ENCODE results near the gene B3GALT6. TPM values are rescaled to one million over a fixed set of nuclear protein-coding genes. Genes with fewer than 3 reads are reported as not detected.
A peak's percentile ranks its signal among the peaks of the same experiment; 100 is the strongest.
"Not testable (repeated sequence)": the region's sequence is repeated elsewhere in the genome, so short reads cannot be mapped to it uniquely, and the experiment has no call there.

B3GALT6 gene
- total RNA-seq, result 10 to 100 TPM; 17.6 to 25.5 TPM

DNA sequence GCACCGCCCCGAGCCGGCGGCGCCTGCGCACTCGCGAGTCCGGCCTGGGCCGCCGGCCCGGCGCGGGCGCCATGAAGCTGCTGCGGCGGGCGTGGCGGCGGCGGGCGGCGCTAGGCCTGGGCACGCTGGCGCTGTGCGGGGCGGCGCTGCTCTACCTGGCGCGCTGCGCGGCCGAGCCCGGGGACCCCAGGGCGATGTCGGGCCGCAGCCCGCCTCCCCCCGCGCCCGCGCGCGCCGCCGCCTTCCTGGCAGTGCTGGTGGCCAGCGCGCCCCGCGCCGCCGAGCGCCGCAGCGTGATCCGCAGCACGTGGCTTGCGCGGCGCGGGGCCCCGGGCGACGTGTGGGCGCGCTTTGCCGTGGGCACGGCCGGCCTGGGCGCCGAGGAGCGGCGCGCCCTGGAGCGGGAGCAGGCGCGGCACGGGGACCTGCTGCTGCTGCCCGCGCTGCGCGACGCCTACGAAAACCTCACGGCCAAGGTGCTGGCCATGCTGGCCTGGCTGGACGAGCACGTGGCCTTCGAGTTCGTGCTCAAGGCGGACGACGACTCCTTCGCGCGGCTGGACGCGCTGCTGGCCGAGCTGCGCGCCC is at the start of gene B3GALT6:
TSS of gene B3GALT6 (plus strand) at position 30 of the 588 bp plus-strand sequence. CDS start at position 72, 42 bp downstream.
- peak within 1 kb of the TSS; percentile 91 for H3K4me3 Mint-ChIP-seq
- peak within 1 kb of the TSS; percentile 87 for H3K27ac Mint-ChIP-seq
- no peak for DNase-seq
- H3K27me3 Mint-ChIP-seq, result no peaks in the 10 kb centered on the region
- ATAC-seq, result no peak
- no peaks in the 10 kb centered on the region for H3K9me3 Mint-ChIP-seq (ENCODE audit: low read depth)
- CTCF ChIA-PET, result interaction anchor here (4.8 kb wide), 1 partner anchor 110 kb away, joined by 43 read pairs; no protein-coding TSS in a partner anchor
- H3K4me1 Mint-ChIP-seq, result peaks cover 30% of the 10 kb centered on the region
- peaks cover 22% of the 10 kb centered on the region for H3K36me3 Mint-ChIP-seq

GRCh38 chr1:1182491-1183220 is 49.4 kb upstream of the B3GALT6 start:
- Mint-ChIP-seq H3K36me3 (no peaks in the 10 kb centered on the region), H3K4me1 (no peaks in the 10 kb centered on the region), H3K4me3 (no peak overlapping the region), H3K27me3 (peaks cover 3% of the 10 kb centered on the region), H3K27ac (no peak overlapping the region), H3K9me3 (ENCODE audit: low read depth) (no peaks in the 10 kb centered on the region)
- CTCF ChIA-PET, result no interaction called here
- ATAC-seq, result no peak
- DNase-seq, result no peak

GRCh38 chr1:1183221-1183747 is 48.8 kb upstream of the B3GALT6 start:
- ATAC-seq (no peak), DNase-seq (no peak)
- no peaks in the 10 kb centered on the region for H3K9me3 Mint-ChIP-seq (ENCODE audit: low read depth)
- no peak overlapping the region for H3K4me3 Mint-ChIP-seq
- H3K27me3 Mint-ChIP-seq, result peaks cover 7% of the 10 kb centered on the region
- CTCF ChIA-PET, result no interaction called here
- H3K4me1 Mint-ChIP-seq, result no peaks in the 10 kb centered on the region
- H3K27ac Mint-ChIP-seq, result no peak overlapping the region
- no peaks in the 10 kb centered on the region for H3K36me3 Mint-ChIP-seq

DNA sequence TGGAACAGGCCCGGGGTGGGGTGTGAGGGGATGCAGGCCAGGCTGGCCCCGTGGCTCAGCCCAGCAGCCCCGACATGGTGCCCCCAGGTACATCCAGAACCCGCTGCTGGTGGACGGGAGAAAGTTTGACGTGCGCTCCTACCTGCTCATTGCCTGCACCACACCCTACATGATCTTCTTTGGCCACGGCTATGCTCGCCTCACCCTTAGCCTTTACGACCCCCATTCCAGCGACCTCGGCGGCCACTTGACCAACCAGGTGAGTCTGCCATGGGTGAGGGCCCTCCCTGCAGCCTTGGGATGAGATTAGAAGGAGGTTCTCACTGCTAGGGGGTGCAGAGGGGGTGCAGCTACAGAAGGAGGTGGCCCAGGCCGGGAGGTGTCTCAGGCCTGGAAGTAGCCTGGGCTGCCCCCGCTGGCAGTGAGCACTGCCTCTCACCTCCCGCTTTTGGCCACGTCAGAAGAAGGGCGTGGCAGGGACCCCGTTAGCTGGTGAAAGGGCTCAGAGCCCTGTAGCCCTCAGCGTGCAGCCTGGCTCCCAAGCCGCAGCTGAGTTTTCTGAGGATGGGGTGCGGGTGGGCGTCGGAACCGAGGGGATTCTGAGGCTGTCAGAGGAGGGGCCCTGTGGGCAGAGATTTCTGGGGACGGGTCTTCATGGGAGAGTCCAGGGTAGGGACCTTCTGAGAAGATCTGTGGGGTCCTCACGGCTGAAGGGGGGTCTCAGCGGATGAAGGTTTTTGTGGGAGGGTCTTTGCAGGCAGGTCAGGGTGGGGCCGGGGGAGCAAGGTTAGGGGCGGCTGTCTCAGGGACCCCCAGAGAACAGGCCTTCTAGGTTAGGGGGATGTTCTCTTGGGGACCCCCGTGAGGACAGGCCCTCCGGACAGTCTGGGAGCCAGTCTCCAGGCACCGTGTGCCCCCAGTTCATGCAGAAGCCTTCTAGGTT is 47.9 kb upstream of the B3GALT6 start:
- H3K9me3 Mint-ChIP-seq (ENCODE audit: low read depth), result no peaks in the 10 kb centered on the region
- no peak for ATAC-seq
- H3K27ac Mint-ChIP-seq, result no peak overlapping the region
- no peaks in the 10 kb centered on the region for H3K36me3 Mint-ChIP-seq
- no peak overlapping the region for H3K4me3 Mint-ChIP-seq
- peaks cover 10% of the 10 kb centered on the region for H3K27me3 Mint-ChIP-seq
- no peak for DNase-seq
- no peaks in the 10 kb centered on the region for H3K4me1 Mint-ChIP-seq
- CTCF ChIA-PET, result no interaction called here

DNA sequence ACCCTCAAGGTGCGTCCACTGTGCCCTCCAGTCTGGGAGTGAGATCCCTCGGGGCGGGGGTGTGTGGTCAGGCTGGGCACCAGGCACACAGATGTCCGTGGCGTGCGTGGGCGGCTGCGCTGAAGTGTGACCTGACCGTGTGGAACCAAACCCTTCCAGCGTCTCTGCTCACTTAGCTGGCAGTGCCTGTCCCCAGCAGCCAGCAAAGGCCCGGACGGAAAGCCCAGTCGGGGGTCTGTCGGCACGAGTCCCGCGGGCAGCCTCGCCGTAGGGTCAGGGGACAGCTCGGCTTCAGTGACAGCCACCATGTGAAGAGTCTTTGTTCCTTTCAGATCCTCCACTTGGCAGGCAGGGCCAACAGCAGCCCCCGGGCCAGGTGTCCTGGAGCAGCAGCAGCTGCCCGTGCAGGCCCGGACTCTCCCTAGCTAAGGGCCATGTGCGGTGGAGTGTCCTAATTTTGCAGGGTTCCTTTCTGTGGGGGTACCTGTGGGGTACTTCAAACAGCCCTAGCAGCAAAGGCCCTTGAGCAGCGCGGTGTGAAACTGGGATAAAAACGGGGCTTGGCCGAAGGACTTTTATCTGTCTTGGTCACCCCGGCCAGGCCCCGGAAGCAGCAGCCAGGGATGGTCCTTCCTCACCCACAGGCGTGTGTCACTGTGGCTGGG is 46.8 kb upstream of the B3GALT6 start:
- Mint-ChIP-seq H3K4me1 (no peaks in the 10 kb centered on the region), H3K36me3 (no peaks in the 10 kb centered on the region), H3K27me3 (peaks cover 19% of the 10 kb centered on the region), H3K9me3 (ENCODE audit: low read depth) (no peaks in the 10 kb centered on the region), H3K4me3 (no peak overlapping the region), H3K27ac (no peak overlapping the region)
- ATAC-seq (no peak), DNase-seq (no peak)
- CTCF ChIA-PET, result interaction anchor here (1.7 kb wide), 1 partner anchor 63 kb away, joined by 4 read pairs; no protein-coding TSS in a partner anchor

DNA sequence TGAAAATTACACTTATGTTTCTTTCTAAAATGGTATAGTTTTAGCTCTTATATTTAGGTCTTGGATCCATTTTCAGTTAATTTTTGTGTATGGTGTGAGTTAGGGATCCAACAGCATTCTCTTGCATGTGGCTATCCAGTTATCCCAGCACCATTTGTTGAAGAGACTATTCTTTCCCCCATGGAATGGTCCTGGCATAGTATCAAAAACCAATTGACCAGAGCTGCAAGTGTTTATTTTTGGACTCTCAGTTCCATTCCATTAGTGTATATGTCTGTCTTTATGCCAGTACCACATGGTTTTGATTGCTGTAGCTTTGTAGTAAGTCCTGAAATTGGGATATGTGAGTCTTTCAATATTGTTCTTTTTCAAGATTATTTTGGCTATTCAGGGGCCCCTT is 44.1 kb upstream of the B3GALT6 start:
- no peak for ATAC-seq
- no peak for DNase-seq
- Mint-ChIP-seq H3K9me3 (ENCODE audit: low read depth) (no peaks in the 10 kb centered on the region), H3K4me3 (no peak overlapping the region), H3K27ac (no peak overlapping the region), H3K4me1 (no peaks in the 10 kb centered on the region), H3K27me3 (peaks cover 23% of the 10 kb centered on the region), H3K36me3 (peaks cover 3% of the 10 kb centered on the region)
- CTCF ChIA-PET, result interaction anchor here (1.1 to 1.2 kb wide), 2 partner anchors 12 to 66 kb away, joined by 4 to 7 read pairs; no protein-coding TSS in a partner anchor

DNA sequence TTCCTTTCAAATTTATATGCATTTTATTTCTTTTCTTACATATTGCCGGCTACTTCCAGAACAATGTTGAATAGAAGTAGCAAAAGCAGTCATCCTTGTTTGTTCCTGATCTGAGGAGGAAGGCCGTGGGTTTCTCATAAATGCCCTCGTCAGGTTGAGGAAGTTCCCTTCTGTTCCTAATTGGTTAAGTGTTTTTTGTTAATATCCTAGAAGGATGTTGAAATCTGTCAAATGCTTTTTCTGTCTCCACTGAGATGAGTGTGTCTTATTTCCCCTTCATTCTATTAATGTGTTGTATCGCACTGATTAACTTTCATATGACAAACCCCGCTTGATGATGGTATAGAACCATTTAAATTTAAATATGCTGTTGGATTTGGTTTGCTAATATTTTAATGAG is 42.9 kb upstream of the B3GALT6 start:
- Mint-ChIP-seq H3K27ac (no peak overlapping the region), H3K9me3 (ENCODE audit: low read depth) (no peaks in the 10 kb centered on the region), H3K36me3 (peaks cover 3% of the 10 kb centered on the region), H3K27me3 (peaks cover 23% of the 10 kb centered on the region), H3K4me1 (no peaks in the 10 kb centered on the region), H3K4me3 (no peak overlapping the region)
- CTCF ChIA-PET, result interaction anchor here (1.2 kb wide), 1 partner anchor 11 kb away, joined by 4 read pairs; no protein-coding TSS in a partner anchor
- ATAC-seq (no peak), DNase-seq (no peak)

DNA sequence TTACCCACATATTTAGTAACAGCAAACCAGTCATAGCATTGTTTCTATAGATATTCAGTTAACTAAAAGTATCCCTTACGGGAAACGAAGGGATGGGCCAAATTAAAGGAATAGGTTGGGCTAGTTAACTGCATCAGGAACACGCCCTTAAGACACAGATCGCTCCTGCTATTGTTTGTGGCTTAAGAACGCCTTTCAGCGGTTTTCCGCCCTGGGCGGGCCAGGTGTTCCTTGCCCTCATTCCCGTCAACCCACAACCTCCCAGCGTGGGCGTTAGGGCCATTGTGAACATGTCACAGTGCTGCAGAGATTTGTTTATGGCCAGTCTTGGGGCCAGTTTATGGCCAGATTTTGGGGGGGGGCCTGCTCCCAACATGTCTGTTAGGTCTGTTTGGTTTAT is 40.3 kb upstream of the B3GALT6 start:
- DNase-seq (no peak), ATAC-seq (no peak)
- H3K4me3 Mint-ChIP-seq, result no peak overlapping the region
- no peaks in the 10 kb centered on the region for H3K4me1 Mint-ChIP-seq
- CTCF ChIA-PET, result no interaction called here
- peaks cover 6% of the 10 kb centered on the region for H3K9me3 Mint-ChIP-seq (ENCODE audit: low read depth)
- H3K27ac Mint-ChIP-seq, result no peak overlapping the region
- H3K36me3 Mint-ChIP-seq, result peaks cover 6% of the 10 kb centered on the region
- peaks cover 30% of the 10 kb centered on the region for H3K27me3 Mint-ChIP-seq

GRCh38 chr1:1194723-1195122 is 37.3 kb upstream of the B3GALT6 start:
- Mint-ChIP-seq H3K4me1 (peaks cover under 1% of the 10 kb centered on the region), H3K27ac (no peak overlapping the region), H3K36me3 (peaks cover 6% of the 10 kb centered on the region), H3K27me3 (peaks cover 18% of the 10 kb centered on the region), H3K4me3 (no peak overlapping the region), H3K9me3 (ENCODE audit: low read depth) (peaks cover 6% of the 10 kb centered on the region)
- DNase-seq (no peak), ATAC-seq (no peak)
- CTCF ChIA-PET, result interaction anchor here (2.0 kb wide), 1 partner anchor 72 kb away, joined by 4 read pairs; no protein-coding TSS in a partner anchor

GRCh38 chr1:1195726-1196125 is 36.3 kb upstream of the B3GALT6 start:
- H3K4me1 Mint-ChIP-seq; H3K4me3 Mint-ChIP-seq; H3K9me3 Mint-ChIP-seq (ENCODE audit: low read depth); CTCF ChIA-PET; H3K27ac Mint-ChIP-seq; H3K36me3 Mint-ChIP-seq; ATAC-seq; DNase-seq: not testable (repeated sequence)
- H3K27me3 Mint-ChIP-seq, result peaks cover 13% of the 10 kb centered on the region

DNA sequence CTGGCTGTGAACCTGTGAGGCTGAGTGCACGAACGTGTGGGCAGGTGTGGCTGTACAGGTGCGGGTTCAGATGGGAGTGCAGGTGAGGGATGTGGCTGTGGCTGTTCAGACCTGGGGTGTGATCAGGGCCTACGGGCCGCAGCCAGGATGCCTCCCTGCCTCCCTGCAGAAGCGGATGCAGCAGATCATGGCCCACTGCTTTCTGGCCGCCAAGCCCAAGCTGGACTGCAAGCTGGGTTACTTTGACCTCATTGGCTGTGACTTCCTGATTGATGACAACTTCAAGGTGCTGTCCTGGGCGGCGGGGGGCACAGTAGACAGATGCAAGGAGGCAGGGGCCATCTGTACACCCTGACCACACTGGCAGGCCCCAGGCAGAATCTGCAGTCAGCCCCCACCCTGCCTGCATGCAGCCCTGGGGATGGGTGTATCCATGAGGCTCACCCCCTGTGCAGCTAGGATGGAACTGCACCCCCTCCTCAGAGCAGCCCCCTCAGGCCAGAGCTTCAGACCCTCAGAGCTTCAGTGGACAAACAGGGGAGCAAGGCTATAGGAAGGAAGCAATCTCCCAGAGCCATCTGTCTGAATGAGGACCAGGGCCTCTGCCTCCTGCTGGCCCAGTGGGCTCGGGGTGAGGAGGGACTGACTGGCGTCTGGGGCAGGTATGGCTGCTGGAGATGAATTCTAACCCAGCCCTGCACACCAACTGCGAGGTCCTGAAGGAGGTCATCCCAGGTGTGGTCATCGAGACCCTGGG is 35.4 kb upstream of the B3GALT6 start:
- CTCF ChIA-PET, result no interaction called here
- H3K36me3 Mint-ChIP-seq, result peaks cover 6% of the 10 kb centered on the region
- peaks cover 6% of the 10 kb centered on the region for H3K9me3 Mint-ChIP-seq (ENCODE audit: low read depth)
- no peak for ATAC-seq
- H3K4me3 Mint-ChIP-seq, result no peak overlapping the region
- peaks cover 8% of the 10 kb centered on the region for H3K4me1 Mint-ChIP-seq
- H3K27ac Mint-ChIP-seq, result no peak overlapping the region
- DNase-seq, result no peak
- H3K27me3 Mint-ChIP-seq, result peaks cover 10% of the 10 kb centered on the region

- ATAC-seq (no peak), DNase-seq (no peak)
- CTCF ChIA-PET, result no interaction called here
- H3K4me3 Mint-ChIP-seq, result no peak overlapping the region
- H3K9me3 Mint-ChIP-seq (ENCODE audit: low read depth), result peaks cover 6% of the 10 kb centered on the region
- peaks cover 3% of the 10 kb centered on the region for H3K36me3 Mint-ChIP-seq
- H3K27ac Mint-ChIP-seq, result no peak overlapping the region
- peaks cover 8% of the 10 kb centered on the region for H3K27me3 Mint-ChIP-seq
- H3K4me1 Mint-ChIP-seq, result peaks cover 8% of the 10 kb centered on the region
Measured at GRCh38 chr1:1197188-1197500, 34.9 kb upstream of the B3GALT6 start.

Measured in activated CD8-positive, alpha-beta memory T cell treated with anti-CD3 and anti-CD28 coated beads, Interleukin-2, amount 10 ng/mL, durations not matched to agents 7 days and 5 days (primary cell).